ACC112 (cell line): ENCODE results near the gene GALNT7.

Source experiments
- H2AFZ ChIP-seq: fragments of 200-600 bp; sonication (generic); one replicate; pipeline ENCODE4 v1.6.0; 2017; ENCODE audit warnings: antibody characterized with exemption, low read length; ENCODE audit not compliant: unreplicated experiment
- H3K27ac ChIP-seq: fragments of 200-600 bp; sonication (generic); 2 replicates; pipeline ENCODE4 v1.5.1; 2014; ENCODE audit warnings: low read depth, mild to moderate bottlenecking, antibody characterized with exemption, low read length, moderate library complexity
- H3K27me3 ChIP-seq: fragments of 200-600 bp; sonication (generic); 2 replicates; pipeline ENCODE4 v1.6.1; 2014; ENCODE audit warnings: mild to moderate bottlenecking, antibody characterized with exemption, low read length, moderate library complexity, mixed read lengths; ENCODE audit not compliant: insufficient read depth
- H3K36me3 ChIP-seq: fragments of 200-600 bp; sonication (generic); 2 replicates; pipeline ENCODE4 v1.6.1; 2016; ENCODE audit warnings: mild to moderate bottlenecking, antibody characterized with exemption, low read length, moderate library complexity, mixed read lengths; ENCODE audit not compliant: insufficient read depth
- H3K4me1 ChIP-seq: fragments of 200-600 bp; sonication (generic); one replicate; pipeline ENCODE4 v1.6.1; 2016; ENCODE audit warnings: low read length, mixed read lengths; ENCODE audit not compliant: insufficient read depth, unreplicated experiment, control insufficient read depth
- H3K4me3 ChIP-seq: fragments of 200-600 bp; sonication (generic); 2 replicates; pipeline ENCODE4 v1.5.1; 2014; ENCODE audit warnings: mild to moderate bottlenecking, low read depth, low read length
- H3K79me2 ChIP-seq: fragments of 200-600 bp; sonication (generic); one replicate; pipeline ENCODE4 v1.6.0; 2016; ENCODE audit warnings: low read length; ENCODE audit not compliant: control insufficient read depth, unreplicated experiment, insufficient read depth

GALNT7 gene

DNA sequence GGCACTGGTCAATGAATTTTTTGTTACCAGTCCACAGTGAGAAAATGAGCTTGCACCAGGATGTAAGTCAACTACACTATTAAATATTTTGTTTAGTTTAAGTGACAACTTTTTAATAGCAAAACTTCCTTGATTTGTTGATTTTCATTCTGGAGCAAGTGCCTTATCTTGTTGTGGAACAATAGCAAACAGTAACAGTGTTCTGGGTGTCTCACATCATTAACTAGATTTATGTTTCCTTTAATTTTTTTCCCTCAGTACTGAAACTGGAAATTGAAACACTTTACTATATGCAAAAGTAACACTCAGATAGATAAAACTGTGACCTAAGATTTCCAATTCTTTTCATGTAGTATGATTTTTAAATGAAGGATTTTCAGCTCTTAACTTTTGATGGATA lies 80.1 kb downstream of the GALNT7 start:
- Histone ChIP-seq H3K4me3 (no peak overlapping the region), H3K27me3 (no peaks in the 10 kb centered on the region), H3K36me3 (no peaks in the 10 kb centered on the region), H3K4me1 (peaks cover 2% of the 10 kb centered on the region), H3K27ac (no peak overlapping the region), H2AFZ (no peak overlapping the region), H3K79me2 (no peaks in the 10 kb centered on the region)

DNA sequence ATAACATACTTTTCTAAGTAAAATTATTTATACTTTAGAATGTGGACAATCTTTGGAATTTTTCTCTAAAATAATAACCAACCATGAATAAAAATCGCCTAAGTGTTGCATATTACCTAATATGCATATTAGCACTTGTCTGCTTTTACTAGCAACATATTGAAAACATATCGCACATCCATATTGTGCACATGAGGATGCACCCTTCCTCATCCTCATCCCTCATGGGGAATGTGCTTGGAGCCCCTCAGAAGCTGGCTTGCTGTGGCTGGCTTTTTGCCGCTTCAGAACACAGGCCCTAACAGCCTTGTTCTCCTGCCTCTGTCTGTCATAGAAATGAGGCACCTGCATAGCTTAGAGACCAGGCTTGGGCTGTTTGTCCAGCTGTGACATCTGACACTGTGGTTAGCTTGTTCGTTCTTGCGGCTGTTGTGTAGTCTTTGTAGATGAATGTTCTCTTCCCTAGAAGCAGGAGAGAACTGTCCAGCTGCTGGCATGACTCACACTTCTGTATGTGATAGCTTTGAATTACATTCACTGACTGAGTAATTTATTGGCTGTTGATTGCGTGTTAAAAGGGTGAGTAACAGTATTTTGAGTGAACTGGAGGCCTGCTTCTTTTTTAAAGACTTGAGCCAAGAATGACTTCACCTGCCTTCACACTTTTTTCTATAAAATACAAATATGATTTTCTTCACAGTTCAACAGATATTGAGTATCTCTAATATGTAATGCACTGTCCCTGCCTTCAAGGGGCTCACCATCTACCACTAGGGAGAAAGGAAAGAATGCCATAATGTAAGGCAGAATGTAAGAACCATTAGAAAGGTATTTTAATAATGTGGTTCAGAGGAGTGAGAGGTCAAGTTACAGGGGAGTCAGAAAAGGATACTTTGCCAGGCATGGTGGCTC lies 83.7 kb downstream of the GALNT7 start:
- no peaks in the 10 kb centered on the region for H3K4me1 ChIP-seq
- H3K4me3 ChIP-seq = no peak overlapping the region
- H3K27me3 ChIP-seq = no peaks in the 10 kb centered on the region
- H2AFZ ChIP-seq = no peak overlapping the region
- H3K36me3 ChIP-seq = no peaks in the 10 kb centered on the region
- H3K79me2 ChIP-seq = no peaks in the 10 kb centered on the region
- H3K27ac ChIP-seq = no peak overlapping the region

DNA sequence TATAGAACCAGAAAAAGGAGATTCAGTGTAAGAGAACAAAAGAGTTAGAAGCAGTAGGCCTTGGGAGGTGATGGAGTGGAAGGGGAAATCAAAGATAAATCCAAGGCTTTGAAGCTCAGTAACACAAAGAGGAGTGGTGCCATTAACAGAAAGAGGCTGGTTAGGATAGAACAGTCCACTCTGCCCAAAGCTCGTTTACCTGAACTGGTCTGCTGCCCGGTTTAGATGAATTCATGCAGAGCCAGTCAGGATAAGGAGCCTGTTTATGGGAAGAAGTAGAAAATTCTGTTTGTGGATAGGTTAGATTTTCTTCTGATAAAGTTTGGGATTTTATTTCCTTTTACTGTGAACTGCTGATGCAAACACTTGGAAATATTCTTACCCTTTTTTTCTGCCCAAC lies 85.0 kb downstream of the GALNT7 start:
- H3K36me3 ChIP-seq = no peaks in the 10 kb centered on the region
- H3K4me3 ChIP-seq = no peak overlapping the region
- no peak overlapping the region for H2AFZ ChIP-seq
- no peaks in the 10 kb centered on the region for H3K4me1 ChIP-seq
- no peaks in the 10 kb centered on the region for H3K27me3 ChIP-seq
- H3K79me2 ChIP-seq = no peaks in the 10 kb centered on the region
- no peak overlapping the region for H3K27ac ChIP-seq

DNA sequence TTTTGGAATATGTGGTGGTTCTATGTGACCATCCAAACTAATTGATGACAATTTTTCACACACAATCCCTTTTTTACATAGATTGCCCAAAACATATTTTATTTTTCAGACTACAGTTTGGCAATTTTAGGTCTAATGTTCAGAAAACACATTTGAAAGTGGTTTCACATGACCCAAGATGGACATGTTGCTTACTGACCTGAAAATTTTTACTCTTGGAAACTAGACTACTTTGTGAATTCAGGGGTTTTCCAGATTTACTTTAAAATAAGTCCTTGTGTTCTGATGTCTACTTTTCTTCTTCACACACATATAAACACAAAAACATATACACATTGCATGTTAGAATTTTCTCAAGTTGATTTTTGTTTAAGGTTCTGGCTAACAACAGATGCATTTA lies 86.0 kb downstream of the GALNT7 start:
- Histone ChIP-seq H3K36me3 (no peaks in the 10 kb centered on the region), H3K27me3 (no peaks in the 10 kb centered on the region), H3K79me2 (no peaks in the 10 kb centered on the region), H3K4me1 (no peaks in the 10 kb centered on the region), H3K4me3 (no peak overlapping the region), H2AFZ (no peak overlapping the region), H3K27ac (no peak overlapping the region)

DNA sequence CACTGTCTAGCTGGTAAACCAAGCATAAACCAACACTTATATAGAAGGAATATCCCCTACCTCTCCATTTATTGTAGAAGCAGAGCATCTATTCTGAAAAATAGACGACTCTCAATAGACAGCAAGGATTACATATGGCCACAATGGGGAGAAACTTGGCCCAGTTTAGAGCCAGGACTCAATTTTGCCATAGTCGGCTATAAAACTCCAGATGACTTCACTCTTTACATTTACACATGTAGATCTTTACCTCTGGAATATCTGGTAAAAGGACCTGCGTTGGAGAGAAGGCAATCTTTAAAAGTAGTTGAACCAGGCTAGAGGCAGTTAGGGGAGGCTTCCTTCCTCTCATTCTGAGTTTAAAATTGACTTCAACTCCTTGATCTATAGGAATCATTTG lies 88.2 kb downstream of the GALNT7 start:
- no peaks in the 10 kb centered on the region for H3K27me3 ChIP-seq
- no peaks in the 10 kb centered on the region for H3K36me3 ChIP-seq
- H3K4me1 ChIP-seq = no peaks in the 10 kb centered on the region
- no peak overlapping the region for H2AFZ ChIP-seq
- no peak overlapping the region for H3K27ac ChIP-seq
- no peak overlapping the region for H3K4me3 ChIP-seq
- no peaks in the 10 kb centered on the region for H3K79me2 ChIP-seq

DNA sequence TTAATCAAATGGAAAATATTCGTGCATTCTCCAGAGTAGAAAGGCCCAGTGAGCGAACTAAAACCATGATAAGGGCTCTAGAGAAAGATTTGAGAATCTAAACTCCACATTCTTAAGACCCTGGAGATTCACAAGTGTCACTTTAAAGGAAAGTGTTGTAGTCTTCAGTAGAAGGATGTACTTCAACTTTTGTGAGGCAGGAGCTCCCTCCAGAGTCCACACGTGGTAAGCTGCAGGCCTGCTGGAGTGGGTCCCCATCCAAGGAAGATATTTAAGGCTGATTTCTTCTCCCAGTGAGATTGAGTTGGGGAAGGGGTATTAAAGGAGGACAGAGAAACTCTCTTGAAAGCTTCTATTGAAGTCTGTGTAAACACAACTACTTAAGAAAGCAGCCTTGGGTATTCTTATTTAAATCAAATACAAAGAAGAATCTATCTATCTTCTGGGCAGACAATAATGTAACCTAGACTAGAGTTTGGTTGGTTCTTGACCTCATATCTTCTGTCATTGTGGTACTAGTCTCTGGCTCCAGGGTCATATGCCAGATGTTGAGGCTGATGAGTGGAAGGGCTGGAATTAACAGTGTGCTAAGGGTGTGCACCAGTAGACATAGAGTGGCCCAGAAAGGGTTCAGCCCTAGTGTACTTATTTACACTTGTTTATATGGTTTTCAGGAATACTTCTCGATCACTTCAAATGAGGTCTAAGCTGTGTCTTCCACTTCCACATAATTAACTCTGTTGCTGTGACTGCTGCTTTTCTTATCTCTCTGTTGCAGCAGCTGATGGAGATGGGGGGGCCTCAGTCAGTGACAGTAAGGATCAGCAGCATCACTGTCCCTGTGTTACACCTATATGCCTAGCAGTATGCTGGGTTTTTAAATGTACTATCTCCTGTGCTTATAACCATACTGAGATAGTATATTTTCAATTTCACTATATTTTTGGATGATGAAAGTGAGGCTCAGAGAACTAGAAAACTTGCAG lies 89.4 kb downstream of the GALNT7 start:
- Histone ChIP-seq H3K79me2 (no peaks in the 10 kb centered on the region), H3K27ac (no peak overlapping the region), H3K4me1 (no peaks in the 10 kb centered on the region), H3K4me3 (no peak overlapping the region), H3K36me3 (no peaks in the 10 kb centered on the region), H3K27me3 (no peaks in the 10 kb centered on the region), H2AFZ (no peak overlapping the region)

DNA sequence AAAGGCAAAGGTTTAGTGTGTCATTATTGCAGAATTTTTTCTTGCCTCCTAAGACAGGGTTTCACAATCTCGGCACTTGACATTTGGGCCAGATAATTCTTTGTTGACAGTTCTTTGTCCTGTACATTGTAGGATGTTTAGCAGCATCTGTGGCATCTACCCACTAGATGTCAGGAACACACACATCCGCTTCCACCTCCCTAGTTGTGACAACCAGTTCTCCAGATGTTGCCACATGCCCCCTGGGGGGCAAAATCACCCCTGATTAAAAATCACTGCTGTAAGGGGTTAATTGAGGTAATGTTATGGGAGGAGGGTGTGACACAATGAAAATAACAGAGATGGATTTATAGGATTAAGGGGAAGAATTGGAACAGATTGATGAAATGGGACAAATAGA lies 90.3 kb downstream of the GALNT7 start:
- Histone ChIP-seq H3K4me1 (no peaks in the 10 kb centered on the region), H3K36me3 (no peaks in the 10 kb centered on the region), H3K79me2 (no peaks in the 10 kb centered on the region), H3K27me3 (no peaks in the 10 kb centered on the region), H2AFZ (no peak overlapping the region), H3K27ac (no peak overlapping the region), H3K4me3 (no peak overlapping the region)

DNA sequence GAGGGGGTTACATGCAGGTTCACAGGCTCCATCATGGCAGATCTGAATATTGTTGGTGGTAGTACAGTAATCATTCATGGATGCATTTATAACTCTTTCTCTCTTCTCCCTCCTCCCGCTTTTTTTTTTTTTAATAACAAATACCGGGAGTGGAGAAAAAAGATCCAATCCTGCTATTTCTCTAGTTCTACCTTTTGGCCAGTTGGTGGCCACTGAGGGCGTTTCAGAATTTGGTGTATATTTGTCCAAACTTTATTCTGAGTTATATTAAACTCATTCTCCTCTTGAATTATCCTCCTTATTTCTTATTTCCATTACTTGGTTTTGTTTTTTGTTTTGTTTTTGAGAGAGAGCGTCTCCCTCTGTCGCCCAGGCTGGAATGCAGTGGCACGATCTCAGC lies 90.7 kb downstream of the GALNT7 start:
- Histone ChIP-seq H3K79me2 (no peaks in the 10 kb centered on the region), H2AFZ (no peak overlapping the region), H3K36me3 (no peaks in the 10 kb centered on the region), H3K4me1 (no peaks in the 10 kb centered on the region), H3K4me3 (no peak overlapping the region), H3K27me3 (no peaks in the 10 kb centered on the region), H3K27ac (no peak overlapping the region)

DNA sequence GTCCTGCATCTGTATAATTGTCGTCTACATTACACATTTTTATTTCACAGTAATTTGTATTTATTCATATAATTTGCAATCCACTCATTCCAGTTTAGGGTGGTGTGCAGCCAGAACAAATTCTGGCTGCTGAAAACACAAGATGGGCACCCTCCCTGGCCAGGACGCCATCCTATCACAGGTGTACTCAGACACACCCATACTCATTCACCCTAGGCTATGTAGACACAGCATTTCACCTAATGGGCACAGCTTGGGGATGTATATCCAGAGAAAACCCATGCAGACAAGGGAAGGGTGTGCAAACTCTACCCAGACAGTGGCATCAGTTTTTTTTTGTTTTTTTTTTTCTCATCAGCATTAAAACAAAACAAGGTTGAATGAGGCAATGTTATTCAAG lies 92.4 kb downstream of the GALNT7 start:
- Histone ChIP-seq H3K27ac (no peak overlapping the region), H3K27me3 (no peaks in the 10 kb centered on the region), H3K4me3 (no peak overlapping the region), H2AFZ (no peak overlapping the region), H3K36me3 (no peaks in the 10 kb centered on the region), H3K4me1 (no peaks in the 10 kb centered on the region), H3K79me2 (no peaks in the 10 kb centered on the region)

DNA sequence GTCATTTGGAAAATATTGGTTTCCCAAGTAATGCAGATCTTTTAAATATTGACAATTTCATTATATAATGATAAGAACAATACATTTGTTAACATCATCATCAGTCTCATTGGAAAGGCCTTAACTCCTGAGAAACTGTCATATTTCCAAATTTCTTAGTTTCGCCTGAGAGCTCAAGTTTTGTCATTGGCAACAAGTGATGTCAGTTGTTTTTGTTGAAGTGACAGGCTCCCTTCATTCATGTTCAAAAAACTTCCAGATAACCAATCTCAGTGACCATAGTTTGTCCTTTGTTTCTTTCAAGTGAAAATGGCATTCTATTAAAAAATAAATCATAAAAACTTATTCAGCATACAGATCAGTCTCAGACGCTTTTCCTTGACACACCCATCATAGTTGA lies 93.8 kb downstream of the GALNT7 start:
- H3K4me1 ChIP-seq = no peaks in the 10 kb centered on the region
- no peak overlapping the region for H3K27ac ChIP-seq
- no peaks in the 10 kb centered on the region for H3K79me2 ChIP-seq
- H3K27me3 ChIP-seq = no peaks in the 10 kb centered on the region
- no peaks in the 10 kb centered on the region for H3K36me3 ChIP-seq
- H3K4me3 ChIP-seq = no peak overlapping the region
- H2AFZ ChIP-seq = no peak overlapping the region
